22Rv1 (cell line): Measurements from ENCODE around the gene AQP7.
A peak's percentile ranks its signal among the peaks of the same experiment; 100 is the strongest.
"Not testable (repeated sequence)": the region's sequence is repeated elsewhere in the genome, so short reads cannot be mapped to it uniquely, and the experiment has no call there.

Experiments used
- H3K27ac ChIP-seq: fragments of 450-650 bp; 2 replicates; pipeline ENCODE4 v1.5.1; 2017
- CTCF ChIP-seq: fragments of 450-650 bp; IDR thresholded peaks from 2 replicates; pipeline ENCODE4 v1.5.1; 2017; ENCODE audit warnings: mild to moderate bottlenecking
- ZFX ChIP-seq: fragments of 450-650 bp; IDR thresholded peaks from 2 replicates; pipeline ENCODE4 v1.6.1; 2017; ENCODE audit warnings: antibody characterized with exemption, borderline replicate concordance

The AQP7 gene

GRCh38 chr9:33433871-33434270 lies 31.5 kb upstream of the AQP7 start:
- no peak overlapping the region for H3K27ac ChIP-seq

GRCh38 chr9:33431420-33431819 lies 29.1 kb upstream of the AQP7 start:
- TF ChIP-seq ZFX: no peak
- no peak for TF ChIP-seq CTCF
- peak overlapping the region; percentile 22 for H3K27ac ChIP-seq

More at GRCh38 chr9:33433871-33434270, 31.5 kb upstream of the AQP7 start:
- TF ChIP-seq ZFX (no peak), CTCF (no peak)

GRCh38 chr9:33430942-33431341 lies 28.6 kb upstream of the AQP7 start:
- H3K27ac ChIP-seq: peak overlapping the region; percentile 22
- TF ChIP-seq CTCF (no peak), ZFX (no peak)

GRCh38 chr9:33429256-33429985 lies 27.1 kb upstream of the AQP7 start:
- TF ChIP-seq CTCF (no peak), ZFX (no peak)
- no peak overlapping the region for H3K27ac ChIP-seq

- H3K27ac ChIP-seq: no peak overlapping the region
- TF ChIP-seq CTCF (no peak), ZFX (no peak)
These were observed 24.5 kb upstream of the AQP7 start for GRCh38 chr9:33426843-33427293.

GRCh38 chr9:33425128-33425533 lies 22.8 kb upstream of the AQP7 start:
- peak overlapping the region; percentile 49 for H3K27ac ChIP-seq
- TF ChIP-seq ZFX (no peak), CTCF (no peak)

- peak overlapping the region; percentile 49 for H3K27ac ChIP-seq
These were observed 22.1 kb upstream of the AQP7 start for GRCh38 chr9:33424492-33424891.

- not testable (repeated sequence) for H3K27ac ChIP-seq
These were observed 21.7 kb upstream of the AQP7 start for GRCh38 chr9:33424043-33424442.
